Stimulated activated CD8-positive, alpha-beta memory T cell treated with anti-CD3 and anti-CD28 coated beads, Interleukin-7, amount 100 ng/mL, for 1 hour (primary cell): Measurements from ENCODE around the gene PRDX5.
A peak's percentile ranks its signal among the peaks of the same experiment; 100 is the strongest.

Source experiments
- DNase-seq, 2 donors: peaks; one replicate each; pipeline ENCODE4 v3.0.0-alpha.2; 2020; ENCODE audit warnings: low read depth in 2 of 2

The PRDX5 gene

DNA sequence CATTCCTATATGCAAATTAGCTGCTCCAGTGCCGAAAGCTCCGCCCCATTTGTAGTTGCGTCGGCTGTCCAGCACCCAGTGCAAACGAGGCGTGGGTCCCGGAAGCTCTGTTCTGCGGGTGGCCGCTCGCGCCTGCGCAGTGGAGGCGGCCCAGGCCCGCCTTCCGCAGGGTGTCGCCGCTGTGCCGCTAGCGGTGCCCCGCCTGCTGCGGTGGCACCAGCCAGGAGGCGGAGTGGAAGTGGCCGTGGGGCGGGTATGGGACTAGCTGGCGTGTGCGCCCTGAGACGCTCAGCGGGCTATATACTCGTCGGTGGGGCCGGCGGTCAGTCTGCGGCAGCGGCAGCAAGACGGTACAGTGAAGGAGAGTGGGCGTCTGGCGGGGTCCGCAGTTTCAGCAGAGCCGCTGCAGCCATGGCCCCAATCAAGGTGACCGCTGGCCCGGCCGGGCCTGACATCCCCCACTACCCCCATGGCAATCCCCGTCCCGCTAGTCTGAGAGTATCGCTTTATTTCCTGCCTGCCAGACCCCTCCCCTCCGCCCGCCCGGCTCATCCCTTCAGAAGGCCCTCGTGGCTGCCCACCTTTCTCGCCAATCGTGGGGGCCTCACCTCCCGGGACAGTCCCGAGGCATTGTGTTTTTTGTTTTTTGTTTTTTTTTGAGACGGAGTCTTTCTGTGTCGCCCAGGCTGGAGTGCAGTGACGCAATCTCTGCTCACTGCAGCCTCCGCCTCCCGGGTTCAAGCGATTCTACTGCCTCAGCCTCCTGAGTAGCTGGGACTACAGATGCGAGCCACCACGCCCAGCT is at the start of gene PRDX5:
TSS of gene PRDX5 (plus strand) at position 161 of the 805 bp plus-strand sequence. CDS start at position 256, 95 bp downstream.
- peak; percentile 78 to 82 for DNase-seq

DNA sequence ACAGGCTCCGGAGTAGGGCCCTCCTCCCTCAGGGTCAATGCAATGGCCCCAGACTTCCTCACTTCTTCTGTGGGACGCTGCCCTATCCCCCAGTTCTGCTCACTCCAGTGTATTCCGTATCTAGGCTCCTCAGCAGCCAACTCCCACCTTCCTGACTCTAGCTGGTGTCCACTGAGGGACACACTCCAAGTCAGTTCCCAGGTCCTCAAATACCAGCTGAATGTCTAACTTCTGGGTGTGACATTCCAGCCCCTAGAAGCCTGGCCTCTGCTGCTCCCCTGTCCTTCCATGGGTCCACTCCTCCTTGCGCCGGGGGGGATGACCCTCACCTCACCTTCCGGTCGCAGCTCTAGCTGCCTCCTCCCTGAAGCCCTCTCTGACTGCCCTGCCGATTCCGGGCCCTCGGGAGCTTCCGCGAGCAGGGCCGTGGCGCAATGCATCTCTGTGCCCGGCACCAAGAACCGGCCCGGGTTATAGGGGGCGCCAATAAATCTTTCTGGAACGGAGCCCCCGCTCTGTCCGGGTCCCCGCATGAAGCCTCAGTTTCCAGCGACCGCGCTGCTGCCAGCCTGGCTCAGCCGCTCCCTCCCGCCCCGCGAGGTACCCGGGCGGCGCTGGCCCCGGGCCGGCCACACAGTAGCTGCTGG is 48.9 kb upstream of the PRDX5 start:
- no peak for DNase-seq

DNA sequence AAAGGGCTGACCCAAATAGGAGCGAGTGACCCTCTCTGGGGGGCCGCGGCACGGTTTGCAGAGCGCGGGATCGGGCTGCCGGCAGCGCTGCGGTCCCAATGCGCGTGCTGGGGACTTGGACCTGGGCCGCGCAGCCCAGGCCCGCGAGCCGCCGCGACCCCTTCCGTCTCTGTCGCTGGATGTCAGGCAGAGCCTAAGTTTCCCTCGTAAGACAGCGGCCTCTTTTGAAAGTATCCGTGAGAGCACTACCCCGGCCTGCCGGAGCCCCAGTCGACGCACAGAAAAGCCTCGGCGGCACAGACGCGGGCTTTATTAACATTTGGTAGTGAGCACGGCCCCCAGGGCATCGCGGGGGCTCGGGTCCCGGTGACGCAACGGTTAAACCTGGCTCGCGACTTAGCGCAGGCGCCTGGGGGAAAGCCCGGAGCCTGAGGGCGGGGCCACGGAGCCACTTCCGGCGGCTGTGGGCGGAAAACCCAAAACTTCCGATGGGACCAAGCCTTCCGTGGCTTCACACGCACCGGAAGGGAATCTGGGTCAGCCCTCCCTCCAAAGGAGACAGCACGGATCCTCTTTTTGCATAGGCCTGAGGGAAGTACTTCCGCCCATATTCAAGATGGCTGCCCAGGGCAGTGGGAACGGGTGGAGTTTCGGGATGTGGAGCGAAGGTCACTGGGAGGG is 48.2 kb upstream of the PRDX5 start:
- DNase-seq: peak; percentile 94 to 95

DNA sequence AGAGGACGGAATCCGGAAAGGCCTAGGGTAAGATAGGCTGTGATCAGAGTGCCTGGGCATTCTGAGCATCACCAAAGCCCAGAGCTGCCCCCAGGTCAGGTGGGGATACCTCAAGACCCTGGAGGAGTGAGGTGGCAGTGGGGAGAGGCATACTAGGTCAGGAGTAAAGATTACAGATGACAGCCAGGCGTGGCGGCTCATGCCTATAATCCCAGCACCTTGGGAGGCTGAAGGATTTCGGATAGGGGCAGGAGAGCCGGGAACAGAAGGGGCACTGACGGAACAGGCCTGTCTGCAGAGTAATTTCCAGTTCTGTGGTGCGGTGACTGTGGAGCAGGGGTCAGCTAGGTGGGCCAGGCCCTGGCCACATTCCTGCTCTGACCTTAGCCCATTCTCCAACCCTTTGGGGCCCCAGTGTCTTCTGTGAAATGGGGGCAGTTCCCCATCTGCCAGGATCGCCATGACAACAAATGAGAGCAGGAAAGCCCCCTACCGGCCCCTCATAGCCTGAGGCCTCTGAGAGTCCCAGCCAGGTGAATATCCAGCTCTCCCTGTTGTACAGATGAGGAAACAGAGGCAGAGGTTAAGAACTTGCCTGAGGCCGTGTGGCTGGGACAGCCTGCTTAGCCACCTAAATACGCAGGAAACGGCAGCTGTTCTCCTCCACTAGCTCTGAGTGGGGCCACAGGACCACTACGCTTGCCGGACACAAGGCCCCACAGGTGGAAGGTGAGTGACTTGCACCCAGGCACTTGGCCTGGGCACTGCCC is 42.7 kb upstream of the PRDX5 start:
- DNase-seq: no peak

DNA sequence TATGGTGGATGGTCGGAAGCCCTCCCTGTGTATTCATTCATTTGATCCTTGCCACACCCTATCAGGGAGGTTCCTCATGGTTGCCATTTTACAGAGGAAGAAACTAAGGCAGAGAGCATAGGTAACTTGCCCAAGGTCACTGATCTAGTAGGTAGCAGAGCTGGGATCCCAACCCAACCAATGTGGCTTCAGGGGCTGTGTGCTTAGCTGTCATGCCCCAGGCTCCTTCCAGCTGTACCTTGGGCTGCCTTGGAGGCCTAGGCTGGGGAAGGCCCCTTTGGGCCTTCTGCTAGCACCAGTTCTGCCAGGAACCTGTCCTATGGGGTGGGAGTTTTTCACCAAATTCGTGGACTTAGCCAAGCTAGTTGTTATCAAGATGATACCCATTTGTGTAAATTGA is 42.1 kb upstream of the PRDX5 start:
- no peak for DNase-seq

DNA sequence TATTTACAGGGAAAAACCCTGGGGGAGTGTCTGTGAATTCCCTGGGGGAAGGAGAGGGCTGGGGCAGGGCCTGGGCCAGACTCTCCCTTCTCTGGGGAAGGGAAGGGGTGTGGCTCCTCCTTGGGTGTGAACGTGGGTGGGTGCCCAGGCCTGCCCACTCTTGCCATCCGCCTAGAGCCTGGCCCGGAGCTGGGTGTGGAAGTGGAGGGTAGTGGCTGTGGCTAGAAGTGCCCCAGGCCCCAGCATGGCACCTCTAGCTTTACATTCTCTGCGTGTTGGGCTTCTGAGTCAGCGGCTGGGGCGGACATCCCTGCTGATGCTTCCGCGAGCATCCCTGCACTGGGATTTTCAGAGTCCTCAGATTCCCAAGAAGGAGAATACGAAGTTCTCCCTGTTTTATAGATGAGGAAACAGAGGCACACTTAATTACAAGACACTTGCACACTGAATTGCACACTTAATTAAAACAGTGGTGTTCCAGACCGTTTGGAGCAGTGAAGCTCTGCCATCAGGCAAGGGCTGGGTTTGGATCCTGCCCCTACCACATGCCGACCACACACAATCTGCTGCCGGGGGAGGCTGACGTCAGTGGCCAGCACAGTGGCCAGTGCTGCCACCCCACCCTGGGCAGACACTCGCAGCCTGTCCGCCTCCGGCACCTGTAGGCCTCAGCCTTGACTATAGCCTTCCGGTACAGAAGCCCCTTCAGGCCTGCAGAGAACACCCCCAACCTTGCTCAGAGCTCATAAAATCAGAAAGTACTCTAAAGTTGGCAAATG is 41.1 kb upstream of the PRDX5 start:
- DNase-seq: no peak

DNA sequence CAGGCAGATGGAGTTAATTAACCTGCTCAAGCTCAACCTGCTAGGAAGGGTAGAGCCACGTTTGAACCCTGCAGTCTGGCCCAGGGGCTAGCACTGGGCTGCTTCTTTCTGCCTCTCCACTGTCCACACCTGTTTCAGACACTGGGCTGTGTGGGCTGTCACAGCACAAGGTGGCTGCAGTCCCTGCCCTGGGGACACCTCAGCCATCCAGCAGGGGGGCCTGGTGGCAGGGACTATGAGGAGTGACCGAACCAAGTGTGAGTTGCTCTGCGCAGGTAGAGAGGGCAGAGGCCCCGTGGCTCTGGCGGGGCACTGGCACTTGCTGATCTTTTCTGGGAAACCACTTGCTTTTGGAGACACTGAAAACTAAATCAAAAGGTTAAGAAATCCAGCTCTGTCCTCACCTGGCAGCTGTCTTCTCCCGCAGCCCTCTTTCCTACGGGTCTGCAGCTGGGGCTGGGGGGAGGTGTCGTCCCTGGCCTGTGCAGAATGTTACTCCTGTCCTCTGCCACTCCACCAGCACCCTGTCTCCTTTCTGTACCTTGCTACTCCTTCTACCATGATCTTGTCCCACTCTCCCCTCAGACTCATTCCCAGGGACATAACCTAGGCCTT is 39.2 kb upstream of the PRDX5 start:
- no peak for DNase-seq

DNA sequence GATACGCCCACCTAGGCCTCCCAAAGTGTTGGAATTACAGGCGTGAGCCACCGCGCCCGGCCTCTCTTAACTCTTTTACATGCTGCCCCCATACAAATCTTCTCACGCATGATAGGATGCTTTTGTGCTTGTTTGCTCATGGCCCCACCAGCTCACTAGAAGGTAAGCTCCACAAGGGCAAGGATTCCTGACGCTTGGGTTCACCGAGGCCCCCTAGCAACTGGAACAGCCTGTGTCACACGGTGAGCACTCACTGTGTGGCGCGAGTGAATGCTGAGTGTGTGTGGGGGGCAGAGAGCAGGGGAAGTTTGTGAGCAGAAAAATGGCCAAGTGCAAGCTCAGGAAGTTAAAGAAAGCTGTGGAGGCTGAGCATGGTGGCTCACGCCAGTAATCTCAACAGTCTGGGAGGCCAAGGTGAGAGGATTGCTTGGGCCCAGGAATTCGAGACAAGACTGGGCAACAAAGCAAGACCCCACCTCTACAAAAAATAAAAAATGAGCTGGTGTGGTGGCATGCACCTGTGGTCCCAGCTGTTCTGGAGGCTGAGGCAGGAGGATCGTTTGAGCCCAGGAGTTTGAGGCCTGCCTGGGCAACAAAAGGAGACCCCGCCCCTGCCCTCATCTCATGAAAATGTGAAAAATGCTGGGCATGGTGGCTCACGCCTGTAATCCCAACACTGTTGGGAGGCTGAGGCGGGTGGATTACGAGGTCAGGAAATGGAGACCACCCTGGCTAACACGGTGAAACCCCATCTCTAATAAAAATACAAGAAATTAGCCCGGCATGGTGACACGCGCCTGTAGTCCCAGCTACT is 35.8 kb upstream of the PRDX5 start:
- DNase-seq: no peak

DNA sequence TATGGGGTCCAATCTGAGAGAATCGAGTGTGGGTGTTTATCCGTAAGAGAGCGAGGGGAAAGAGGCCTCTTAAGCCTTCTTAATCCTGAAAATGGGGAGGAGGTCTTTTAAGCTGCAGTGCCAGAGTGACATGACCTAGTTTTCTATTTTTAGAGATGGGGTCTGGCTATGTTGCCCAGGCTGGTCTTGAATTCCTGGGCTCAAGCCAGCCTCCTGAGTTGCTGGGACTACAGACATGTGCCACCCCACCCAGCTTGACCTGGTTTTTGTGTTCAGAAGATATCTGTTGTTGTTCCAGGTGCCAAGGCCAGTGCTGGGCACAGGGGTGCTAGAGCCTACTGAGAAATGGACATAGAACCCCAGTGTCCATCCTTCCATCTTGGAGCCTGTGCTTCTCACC is 34.8 kb upstream of the PRDX5 start:
- no peak for DNase-seq

DNA sequence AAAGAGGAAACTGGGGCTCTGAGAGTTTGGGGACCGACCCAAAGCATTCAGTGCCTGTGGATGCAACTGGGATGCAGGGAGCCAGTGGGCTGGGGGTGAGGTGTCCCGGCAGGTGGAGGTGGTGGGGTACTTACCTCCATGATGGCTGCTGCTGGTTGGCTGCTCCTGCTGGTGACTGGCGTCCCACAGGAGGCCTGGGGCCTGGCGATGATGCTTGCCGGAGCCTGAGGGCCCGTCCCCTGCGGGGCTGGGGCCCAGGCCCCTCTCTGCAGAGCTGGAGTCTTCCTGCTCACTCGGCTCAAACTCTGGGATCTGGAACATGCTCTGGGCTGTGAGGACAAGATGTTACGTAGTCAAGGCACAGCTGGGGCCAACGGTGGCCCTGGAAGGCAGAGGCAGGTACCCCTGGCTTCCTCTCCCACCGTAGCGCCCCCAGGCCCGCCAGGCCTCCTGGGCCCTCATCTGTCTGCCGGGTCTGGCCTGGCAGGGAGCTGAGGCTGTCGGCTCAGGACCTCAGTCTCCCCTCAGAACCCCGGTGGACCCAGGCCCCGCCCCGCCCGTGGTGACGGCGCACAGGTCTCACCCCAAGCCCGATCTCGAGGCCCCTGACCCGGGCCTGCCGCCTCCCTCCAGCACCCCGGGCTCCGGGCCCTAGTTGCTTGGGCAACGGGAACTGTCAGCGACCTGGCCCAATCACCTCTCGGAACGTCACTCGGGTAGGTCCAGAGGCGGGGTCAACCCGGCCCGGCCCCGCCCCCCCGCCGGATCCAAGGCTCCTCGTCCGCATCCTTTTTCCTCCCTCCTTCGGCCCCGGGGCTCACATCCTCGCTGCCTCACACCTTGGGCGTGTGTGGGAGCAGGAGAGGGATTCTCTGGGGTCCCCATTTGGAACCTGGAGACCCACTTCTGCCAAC is 33.6 kb upstream of the PRDX5 start, which contains the start of gene BAD:
TSS of gene BAD (minus strand) at position 618 of the 914 bp plus-strand sequence. CDS start at position 321, 297 bp downstream.
- DNase-seq: peak; percentile 85 to 88

DNA sequence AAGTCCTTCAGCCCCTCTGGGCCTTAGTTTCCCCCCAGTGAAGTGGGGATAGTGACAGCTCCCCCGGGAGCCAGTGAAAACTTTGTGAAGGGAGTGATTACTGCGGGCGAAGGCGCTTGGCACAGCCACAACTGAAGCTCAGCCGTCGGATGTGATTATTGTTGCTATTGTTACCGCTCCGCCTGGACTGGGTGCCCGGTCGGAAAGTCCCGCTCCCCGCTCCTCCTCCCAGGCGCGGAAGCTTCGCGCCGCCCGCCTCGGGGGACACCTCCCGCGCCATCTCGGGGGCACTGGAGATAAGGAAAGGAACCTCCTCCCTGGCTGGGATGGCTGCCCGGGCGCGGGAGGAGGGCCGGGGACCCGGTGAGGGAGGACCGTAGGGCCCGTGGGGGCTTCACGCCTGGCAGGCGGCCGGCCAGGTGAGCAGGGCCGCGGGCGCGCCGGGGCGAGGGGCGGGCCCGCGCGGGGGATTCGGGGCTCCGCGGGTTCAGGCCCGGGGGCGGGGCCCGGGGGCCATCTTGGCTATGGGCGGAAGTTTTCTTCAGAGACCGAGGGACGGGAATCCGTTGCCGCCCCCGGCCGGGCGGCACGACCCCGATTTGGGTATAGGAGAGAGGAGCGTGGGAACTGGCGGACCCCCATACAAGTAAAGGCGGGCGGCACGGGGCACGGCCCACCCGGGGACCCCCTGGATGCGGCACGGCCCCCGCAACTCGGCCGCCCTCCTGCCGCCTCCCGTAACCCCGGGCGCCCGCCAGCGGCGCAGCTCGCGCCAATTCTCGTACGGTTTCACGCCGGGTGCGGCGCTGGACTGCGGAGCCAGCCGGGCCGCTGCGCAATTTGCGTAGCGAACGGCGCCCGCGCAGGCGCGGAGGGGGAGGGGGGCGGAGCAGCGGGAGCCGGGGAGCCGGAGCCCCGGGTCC is 32.7 kb upstream of the PRDX5 start, which contains the start of gene GPR137:
TSS of gene GPR137 (plus strand) at position 887 of the 923 bp plus-strand sequence. CDS start 677 bp downstream, outside the sequence.
- peak; percentile 88 to 90 for DNase-seq

DNA sequence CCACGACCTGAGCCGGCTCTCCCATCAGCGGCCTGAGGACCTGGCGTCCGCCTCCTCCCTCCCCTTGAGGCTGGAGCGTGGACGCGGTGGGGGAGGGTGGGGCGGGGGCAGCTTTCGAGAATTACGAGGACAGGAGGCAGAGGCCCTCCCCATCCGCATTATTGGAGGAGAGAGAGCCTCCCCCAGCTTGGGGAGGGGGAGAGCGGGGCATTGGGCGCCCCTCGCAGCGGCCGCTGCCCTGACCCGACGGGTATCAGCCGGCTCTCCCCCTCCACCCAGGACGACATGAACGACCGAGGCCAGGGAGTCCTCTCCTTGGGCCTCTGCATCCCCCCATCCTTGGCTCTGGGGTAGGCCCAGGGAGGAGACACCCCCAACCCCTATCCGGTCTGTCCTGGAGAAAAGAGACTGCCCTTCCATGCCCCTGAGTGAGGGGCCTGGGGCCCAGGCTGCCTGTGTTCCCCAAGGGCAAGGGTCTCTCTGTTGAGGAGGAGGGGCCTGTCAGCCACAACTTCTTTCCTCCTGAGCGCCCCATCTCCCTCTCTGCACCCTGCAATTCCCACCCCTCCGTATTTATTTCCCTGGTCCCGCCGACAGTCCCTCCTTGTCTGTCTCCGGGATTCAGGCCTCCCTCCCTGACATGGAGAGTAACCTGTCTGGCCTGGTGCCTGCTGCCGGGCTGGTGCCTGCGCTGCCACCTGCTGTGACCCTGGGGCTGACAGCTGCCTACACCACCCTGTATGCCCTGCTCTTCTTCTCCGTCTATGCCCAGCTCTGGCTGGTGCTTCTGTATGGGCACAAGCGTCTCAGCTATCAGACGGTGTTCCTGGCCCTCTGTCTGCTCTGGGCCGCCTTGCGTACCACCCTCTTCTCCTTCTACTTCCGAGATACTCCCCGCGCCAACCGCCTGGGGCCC is 31.8 kb upstream of the PRDX5 start:
- DNase-seq: no peak

DNA sequence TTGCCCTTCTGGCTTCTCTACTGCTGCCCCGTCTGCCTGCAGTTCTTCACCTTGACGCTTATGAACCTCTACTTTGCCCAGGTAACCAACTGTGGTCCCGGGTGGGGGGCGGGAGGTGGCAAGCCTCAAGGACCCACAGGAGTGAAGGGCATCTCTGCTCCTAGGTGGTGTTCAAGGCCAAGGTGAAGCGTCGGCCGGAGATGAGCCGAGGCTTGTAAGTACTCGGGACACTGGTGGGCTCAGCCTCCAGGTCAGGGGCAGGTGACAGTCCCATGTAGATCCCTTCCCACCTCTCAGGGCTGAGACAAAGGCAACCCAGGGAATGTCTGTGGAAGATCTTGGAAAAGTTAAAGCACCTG is 31.1 kb upstream of the PRDX5 start:
- no peak for DNase-seq

DNA sequence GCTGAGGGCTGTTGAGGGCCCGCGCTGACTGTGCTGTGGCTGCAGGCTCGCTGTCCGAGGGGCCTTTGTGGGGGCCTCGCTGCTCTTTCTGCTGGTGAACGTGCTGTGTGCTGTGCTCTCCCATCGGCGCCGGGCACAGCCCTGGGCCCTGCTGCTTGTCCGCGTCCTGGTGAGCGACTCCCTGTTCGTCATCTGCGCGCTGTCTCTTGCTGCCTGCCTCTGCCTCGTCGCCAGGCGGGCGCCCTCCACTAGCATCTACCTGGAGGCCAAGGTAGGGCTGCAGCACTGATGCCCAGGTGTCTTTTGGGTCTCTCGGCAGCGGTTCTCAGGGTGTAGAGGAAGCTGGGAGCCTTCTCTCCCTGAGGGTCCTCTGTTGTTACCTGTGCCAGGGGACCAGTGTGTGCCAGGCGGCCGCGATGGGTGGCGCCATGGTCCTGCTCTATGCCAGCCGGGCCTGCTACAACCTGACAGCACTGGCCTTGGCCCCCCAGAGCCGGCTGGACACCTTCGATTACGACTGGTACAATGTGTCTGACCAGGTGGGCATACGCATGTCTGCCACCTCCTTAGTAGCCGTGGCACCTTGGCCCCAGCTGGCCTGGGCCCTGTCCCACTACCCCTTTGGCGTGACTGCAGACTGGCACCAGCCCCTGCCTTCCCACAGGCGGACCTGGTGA is 30.1 kb upstream of the PRDX5 start:
- no peak for DNase-seq

DNA sequence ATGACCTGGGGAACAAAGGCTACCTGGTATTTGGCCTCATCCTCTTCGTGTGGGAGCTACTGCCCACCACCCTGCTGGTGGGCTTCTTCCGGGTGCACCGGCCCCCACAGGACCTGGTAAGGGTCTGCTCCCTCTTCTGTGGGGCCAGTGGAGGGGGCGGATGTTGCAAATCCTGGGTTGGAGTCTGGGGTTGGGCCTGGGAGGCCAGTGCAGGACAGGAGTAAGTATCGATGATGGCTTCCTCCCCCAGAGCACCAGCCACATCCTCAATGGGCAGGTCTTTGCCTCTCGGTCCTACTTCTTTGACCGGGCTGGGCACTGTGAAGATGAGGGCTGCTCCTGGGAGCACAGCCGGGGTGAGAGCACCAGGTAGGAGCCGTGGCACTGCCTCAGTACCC is 29.6 kb upstream of the PRDX5 start:
- DNase-seq: no peak
